HepG2 (cell line): ENCODE measurements around the gene TGM2. TPM values are rescaled to one million over a fixed set of nuclear protein-coding genes. Genes with fewer than 3 reads are reported as not detected.
A peak's percentile ranks its signal among the peaks of the same experiment; 100 is the strongest.

Experiments used
- ATAC-seq: fragments of 200-7000 bp; cut with Tn5 transposase; 3 replicates; pipeline ENCODE4 v1.9.1; 2020; ENCODE audit warnings: mild to moderate bottlenecking, moderate library complexity
- BruUV-seq: library from RNA; stranded (reverse); fragments of 400-500 nt; replicated peaks from 2 replicates; lab custom pipeline; 2021; lab: Mats Ljungman, UMichigan
- CTCF ChIA-PET: fragments of 300-600 bp; formaldehyde crosslinking; extraction: SDS; loops from one replicate; lab custom pipeline; 2021; ENCODE audit warnings: low total read pairs, inconsistent platforms, low intra/inter-chr PET ratio; lab: Yijun Ruan, JAX
- POLR2A ChIA-PET: fragments of 350-600 bp; sonication (Branson Sonifier 250); formaldehyde crosslinking; loops from one replicate; lab custom pipeline; 2020; ENCODE audit warnings: antibody characterized with exemption, inconsistent platforms; lab: Yijun Ruan, JAX
- DNase-seq: peaks from one replicate; pipeline ENCODE4 v3.0.0-alpha.2; 2015; ENCODE audit warnings: low spot score
- FAIRE-seq: peaks from 3 replicates; lab custom pipeline; 2011; peaks lifted over from hg19 to GRCh38; lab: Jason Lieb, UNC
- H2AFZ ChIP-seq: one replicate; pipeline ENCODE4 v1.6.1; 2011; ENCODE audit warnings: low read length, inconsistent platforms
- H3K27ac ChIP-seq: fragments of 300-600 bp; 3 replicates; pipeline ENCODE4 v1.8.0; 2011; ENCODE audit warnings: mixed run types, mild to moderate bottlenecking, mixed read lengths, low read length, inconsistent platforms; ENCODE audit not compliant: insufficient read depth; ENCODE audit errors: extremely low read length
- H3K27me3 ChIP-seq, 2 experiments: fragments of 200-600 bp in 1 of 2; 2 replicates in 1 of 2; 3 replicates in 1 of 2; pipeline versions ENCODE4 v1.6.0 to v1.8.0; 2011; ENCODE audit warnings: low read length in 2 of 2, mild to moderate bottlenecking in 2 of 2, moderate library complexity in 2 of 2, inconsistent platforms in 1 of 2; ENCODE audit not compliant: insufficient read depth in 2 of 2, control insufficient read depth in 1 of 2
- H3K36me3 ChIP-seq, 2 experiments: fragments of 200-600 bp in 1 of 2; replicated peaks in 1 of 2; 2 replicates in 1 of 2; 3 replicates in 1 of 2; pipeline versions ENCODE4 v1.5.1 to v1.8.0; 2011; ENCODE audit warnings: low read length in 2 of 2, inconsistent platforms in 1 of 2; ENCODE audit not compliant: insufficient read depth in 2 of 2, control insufficient read depth in 1 of 2
- H3K4me1 ChIP-seq: 2 replicates; pipeline ENCODE4 v1.5.1; 2012; ENCODE audit warnings: low read length, inconsistent platforms; ENCODE audit not compliant: insufficient read depth
- H3K4me2 ChIP-seq: 2 replicates; pipeline ENCODE4 v1.6.0; 2011; ENCODE audit warnings: low read depth, low read length, inconsistent platforms
- H3K4me3 ChIP-seq, 3 experiments: fragments of 200-600 bp in 1 of 3; sonication (generic), shearing (Covaris generic) in 1 of 3; replicated peaks in 1 of 3; 2 replicates each; pipeline ENCODE4 v1.5.1; 2011 to 2016; ENCODE audit warnings: low read length in 3 of 3, inconsistent platforms in 2 of 3, low read depth in 2 of 3, mild to moderate bottlenecking in 2 of 3, control low read depth in 1 of 3, mixed read lengths in 1 of 3; ENCODE audit not compliant: insufficient read depth in 1 of 3
- H3K79me2 ChIP-seq: one replicate; pipeline ENCODE4 v1.6.1; 2011; ENCODE audit warnings: low read length, inconsistent platforms; ENCODE audit not compliant: insufficient read depth
- H3K9ac ChIP-seq: 2 replicates; pipeline ENCODE4 v1.6.0; 2011; ENCODE audit warnings: mild to moderate bottlenecking, low read depth, low read length, inconsistent platforms; ENCODE audit not compliant: insufficient read depth
- H3K9me3 ChIP-seq: 2 replicates; pipeline ENCODE4 v1.5.1; 2012; ENCODE audit warnings: mild to moderate bottlenecking, low read length
- H4K20me1 ChIP-seq: 2 replicates; pipeline ENCODE4 v1.6.0; 2011; ENCODE audit warnings: inconsistent platforms, mild to moderate bottlenecking, low read length, moderate library complexity; ENCODE audit not compliant: insufficient read depth
- ATF3 ChIP-seq: sonication (generic); formaldehyde crosslinking; IDR thresholded peaks from 2 replicates; pipeline ENCODE4 v1.4.0; 2020; ENCODE audit warnings: missing genetic modification reagents
- CHD4 ChIP-seq: fragments of 200-600 bp; sonication (generic); IDR thresholded peaks from 2 replicates; pipeline ENCODE4 v1.7.0; 2017; ENCODE audit warnings: mild to moderate bottlenecking, low read length, borderline replicate concordance
- ETS1 ChIP-seq: sonication (generic); formaldehyde crosslinking; IDR thresholded peaks from 2 replicates; pipeline ENCODE4 v1.4.0; 2020; ENCODE audit warnings: missing genetic modification reagents
- HNRNPUL1 ChIP-seq: fragments of 200-400 bp; formaldehyde crosslinking; IDR thresholded peaks from 2 replicates; pipeline ENCODE4 v1.6.1; 2017; ENCODE audit warnings: low read depth, mild to moderate bottlenecking, low read length, moderate library complexity
- KDM1A ChIP-seq: IDR thresholded peaks from 2 replicates; pipeline ENCODE4 v1.6.1; 2016; ENCODE audit warnings: missing compliant biosample characterization
- SMC3 ChIP-seq: IDR thresholded peaks from 2 replicates; pipeline ENCODE4 v1.6.1; 2011; ENCODE audit warnings: low read length, improper control_type of control experiment
- SPEN ChIP-seq: sonication (generic); formaldehyde crosslinking; IDR thresholded peaks from 2 replicates; pipeline ENCODE4 v1.5.1; 2020; ENCODE audit warnings: low read depth, mild to moderate bottlenecking, missing genetic modification reagents
- ZMYM3 ChIP-seq: sonication (generic); formaldehyde crosslinking; IDR thresholded peaks from 2 replicates; pipeline ENCODE4 v1.5.1; 2020; ENCODE audit warnings: mild to moderate bottlenecking, missing genetic modification reagents
- ZNF629 ChIP-seq: sonication (generic); formaldehyde crosslinking; conservative IDR thresholded peaks from 2 replicates; pipeline ENCODE4 v1.5.0; 2020; ENCODE audit warnings: missing genetic modification reagents
- WGBS: methylation state at CpG from one replicate; pipeline ENCODE4 v1.1.6; 2017; ENCODE audit warnings: low lambda C conversion rate; 5-methylcytosine and 5-hydroxymethylcytosine counted together
- in situ Hi-C: cut with HindIII; loops from 2 replicates; pipeline ENCODE4 v1.10.0; 2017; ENCODE audit warnings: low pct_unique_long_range_greater_than_20kb; ENCODE audit not compliant: extremely low pct_ligation_motif_present
- intact Hi-C: fragments of 100-400 bp; cut with micrococcal nuclease; formaldehyde crosslinking; loops from one replicate; pipeline ENCODE4 v1.10.0; 2022; ENCODE audit not compliant: unreplicated experiment
- polyA plus RNA-seq, 8 experiments: library from polyadenylated mRNA; depleted of rRNA in 3 of 8; stranded (reverse) in 7 of 8; unstranded in 1 of 8; fragments of >200 nt; fragmentation: Illumina TruSeq in 4 of 8; extraction: Trizol in 4 of 8; gene quantifications; 2 replicates each; pipeline versions ENCODE4 v1.2.1 to v1.2.3, GENCODE V29; 2011 to 2016; ENCODE audit warnings: low read depth in 4 of 8, missing spikeins in 1 of 8, mixed read lengths in 1 of 8; ENCODE audit not compliant: insufficient read depth in 1 of 8
- total RNA-seq, 5 experiments: library from RNA; depleted of rRNA; stranded (reverse); fragments of >200 nt; fragmentation: Illumina TruSeq; extraction: Trizol; gene quantifications; 2 replicates each; pipeline ENCODE4 v1.2.3, GENCODE V29; 2016; ENCODE audit warnings: low read depth in 1 of 5

The TGM2 gene
- total and polyA plus RNA-seq, 2 of the 13 experiments (the other 11 are each of a cell fraction or from before 2014, with no cell fraction given): 4.2 to 46.4 TPM

- DNase-seq (no peak), ATAC-seq (no peak), FAIRE-seq (no peak)
- peaks cover 5 to 11% of the 10 kb centered on the region in 2 experiments; a peak in 4 of 5 replicates for H3K36me3 ChIP-seq
- no peak overlapping the region for H3K4me3 ChIP-seq
- no peak overlapping the region for H3K27ac ChIP-seq
- peaks cover 39% of the 10 kb centered on the region for H3K4me1 ChIP-seq
- no TSS peak for BruUV-seq
- in situ Hi-C loops: no loop called here
- POLR2A ChIA-PET: interaction anchor here (1.2 to 4.1 kb wide), 2 partner anchors 23 to 36 kb away, joined by 8 to 44 read pairs; no protein-coding TSS in a partner anchor
- H3K4me2 ChIP-seq: no peak overlapping the region
- no peaks in the 10 kb centered on the region for H4K20me1 ChIP-seq
- CTCF ChIA-PET: no interaction called here
- no peaks in the 10 kb centered on the region for H3K27me3 ChIP-seq
- no peak overlapping the region for H2AFZ ChIP-seq
- no peaks in the 10 kb centered on the region for H3K79me2 ChIP-seq
- no peak overlapping the region for H3K9ac ChIP-seq
- 96% methylated on average over 4 of the region's 4 CpGs for WGBS
- TF ChIP-seq HNRNPUL1: no peak
- no peak for TF ChIP-seq ETS1 (CRISPR knock-in tag)
- TF ChIP-seq SPEN (CRISPR knock-in tag): no peak
- no peak for TF ChIP-seq SMC3
- peak; percentile 75 for TF ChIP-seq CHD4
- TF ChIP-seq KDM1A (CRISPR knock-in tag): 0 out of 2 replicates have a peak, but pooled peaks have one; percentile 64
- no peak for TF ChIP-seq ATF3 (CRISPR knock-in tag)
- TF ChIP-seq ZNF629: peak; percentile 95
- peak; percentile 87 for TF ChIP-seq ZMYM3 (CRISPR knock-in tag)
- intact Hi-C loops: no loop called here
- no peaks in the 10 kb centered on the region for H3K9me3 ChIP-seq
These were observed 18.9 kb downstream of the TGM2 start for GRCh38 chr20:38146156-38146555.
